GM10266 (cell line): Measurements from ENCODE around the gene BBS1.

ENCODE experiments used
- DNase-seq: peaks from one replicate; pipeline ENCODE4 v3.0.0; 2012; ENCODE audit errors: extremely low spot score
- TF ChIP-seq, protein P1 (sequence below): IDR thresholded peaks from 2 replicates; pipeline ENCODE4 v1.5.1; 2012; ENCODE audit warnings: mild to moderate bottlenecking, low read depth; ENCODE audit not compliant: control insufficient read depth, insufficient read depth; ENCODE audit errors: missing control alignments

The BBS1 gene

DNA sequence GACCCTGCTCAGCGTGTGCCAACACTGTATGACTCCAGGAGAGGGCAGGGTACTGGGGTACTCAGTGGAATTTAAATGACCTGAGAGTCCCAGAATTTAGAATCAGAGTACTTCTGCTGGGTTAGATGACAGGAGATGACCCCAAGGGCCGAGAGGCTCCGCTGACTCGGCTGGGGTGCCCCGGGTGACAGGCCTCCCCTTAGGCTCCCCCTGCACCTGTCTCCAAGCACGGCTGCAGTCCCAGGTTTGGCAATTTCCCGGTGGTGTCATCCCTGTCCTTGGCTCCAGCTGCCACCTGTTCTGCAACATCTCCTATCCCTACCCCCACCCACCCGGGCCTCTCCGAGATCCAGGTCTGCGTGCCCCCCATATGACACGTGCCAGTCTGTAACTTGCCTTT, 37.6 kb downstream of the BBS1 start:
- DNase-seq = no peak
- TF ChIP-seq, protein P1, sequence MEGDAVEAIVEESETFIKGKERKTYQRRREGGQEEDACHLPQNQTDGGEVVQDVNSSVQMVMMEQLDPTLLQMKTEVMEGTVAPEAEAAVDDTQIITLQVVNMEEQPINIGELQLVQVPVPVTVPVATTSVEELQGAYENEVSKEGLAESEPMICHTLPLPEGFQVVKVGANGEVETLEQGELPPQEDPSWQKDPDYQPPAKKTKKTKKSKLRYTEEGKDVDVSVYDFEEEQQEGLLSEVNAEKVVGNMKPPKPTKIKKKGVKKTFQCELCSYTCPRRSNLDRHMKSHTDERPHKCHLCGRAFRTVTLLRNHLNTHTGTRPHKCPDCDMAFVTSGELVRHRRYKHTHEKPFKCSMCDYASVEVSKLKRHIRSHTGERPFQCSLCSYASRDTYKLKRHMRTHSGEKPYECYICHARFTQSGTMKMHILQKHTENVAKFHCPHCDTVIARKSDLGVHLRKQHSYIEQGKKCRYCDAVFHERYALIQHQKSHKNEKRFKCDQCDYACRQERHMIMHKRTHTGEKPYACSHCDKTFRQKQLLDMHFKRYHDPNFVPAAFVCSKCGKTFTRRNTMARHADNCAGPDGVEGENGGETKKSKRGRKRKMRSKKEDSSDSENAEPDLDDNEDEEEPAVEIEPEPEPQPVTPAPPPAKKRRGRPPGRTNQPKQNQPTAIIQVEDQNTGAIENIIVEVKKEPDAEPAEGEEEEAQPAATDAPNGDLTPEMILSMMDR = no peak

DNA sequence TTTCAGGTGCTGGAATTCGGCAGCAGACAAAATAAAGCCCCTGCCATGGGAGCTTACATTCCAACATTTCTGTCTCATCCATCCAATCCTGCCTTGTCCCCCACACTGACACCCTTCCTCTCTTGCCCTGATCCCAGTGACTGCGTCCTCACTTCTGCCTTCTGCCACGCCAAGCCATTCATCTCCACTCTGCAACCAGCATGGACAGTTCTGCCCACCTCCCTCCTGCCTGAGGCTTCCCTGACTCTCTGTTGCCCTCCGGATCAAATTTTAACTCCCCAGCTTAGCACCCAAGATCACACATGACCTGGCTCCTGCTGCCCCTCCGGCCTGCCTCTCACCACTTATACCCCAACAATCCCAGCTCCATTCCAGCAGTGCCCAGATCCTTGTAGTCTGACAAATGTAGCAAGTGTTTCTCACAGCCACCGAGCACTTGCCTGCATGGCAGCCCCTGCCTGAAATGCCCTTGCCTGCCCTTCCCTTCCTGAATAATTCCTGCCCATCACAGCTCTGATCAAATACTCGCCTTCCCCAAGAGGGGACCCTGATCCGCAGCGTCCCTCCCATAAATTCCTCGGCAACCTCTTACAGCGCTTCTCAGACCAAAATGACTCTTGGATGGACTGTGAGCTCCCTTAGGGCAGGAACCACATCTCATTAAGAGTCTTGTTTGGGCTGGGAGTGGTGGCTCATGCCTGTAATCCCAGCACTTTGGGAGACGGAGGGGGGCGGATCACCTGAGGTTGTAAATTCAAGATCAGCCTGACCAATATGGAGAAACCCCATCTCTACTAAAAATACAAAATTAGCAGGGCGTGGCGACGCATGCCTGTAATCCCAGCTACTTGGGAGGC, 38.6 kb downstream of the BBS1 start:
- TF ChIP-seq, protein P1 = no peak
- no peak for DNase-seq

DNA sequence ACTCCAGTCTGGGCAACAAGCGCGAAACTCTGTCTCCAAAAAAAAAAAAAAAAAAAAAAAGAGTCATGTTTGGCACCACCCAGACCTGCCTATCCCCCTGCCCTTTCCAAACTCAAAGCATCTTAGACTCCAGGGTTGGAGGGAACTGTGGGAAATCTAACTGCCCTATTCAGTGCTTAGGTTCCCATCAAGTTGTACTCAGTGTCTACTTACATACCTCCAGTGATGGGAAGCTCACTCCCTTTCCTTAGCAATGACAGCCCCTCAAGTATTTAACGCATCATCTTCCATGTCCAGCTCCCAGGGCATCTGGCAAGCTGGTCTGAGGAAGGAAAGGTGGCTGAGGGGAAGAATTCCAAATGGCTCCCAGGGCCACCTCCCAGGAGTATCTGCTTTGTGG, 39.3 kb downstream of the BBS1 start:
- DNase-seq = no peak
- TF ChIP-seq, protein P1 = no peak

DNA sequence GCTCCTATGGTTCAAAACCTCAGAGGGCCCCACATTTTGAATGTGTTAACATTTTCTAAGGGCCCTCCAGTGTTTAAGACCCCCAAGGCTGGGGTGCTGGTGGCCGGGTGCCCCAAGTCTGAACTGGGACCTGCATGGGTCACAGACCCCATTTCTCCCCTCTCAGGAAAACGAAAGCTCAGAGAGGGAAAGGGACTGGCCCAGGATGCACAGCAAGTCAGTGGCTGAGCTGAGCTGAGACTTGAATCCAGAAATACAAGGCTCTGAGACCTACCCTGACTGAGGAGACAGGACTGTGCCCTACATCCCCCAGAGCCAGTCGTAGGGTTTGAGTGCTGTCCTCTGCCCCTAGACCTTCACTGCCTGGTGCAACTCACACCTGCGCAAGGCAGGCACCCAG, 40.5 kb downstream of the BBS1 start:
- DNase-seq = no peak
- TF ChIP-seq, protein P1 = no peak

DNA sequence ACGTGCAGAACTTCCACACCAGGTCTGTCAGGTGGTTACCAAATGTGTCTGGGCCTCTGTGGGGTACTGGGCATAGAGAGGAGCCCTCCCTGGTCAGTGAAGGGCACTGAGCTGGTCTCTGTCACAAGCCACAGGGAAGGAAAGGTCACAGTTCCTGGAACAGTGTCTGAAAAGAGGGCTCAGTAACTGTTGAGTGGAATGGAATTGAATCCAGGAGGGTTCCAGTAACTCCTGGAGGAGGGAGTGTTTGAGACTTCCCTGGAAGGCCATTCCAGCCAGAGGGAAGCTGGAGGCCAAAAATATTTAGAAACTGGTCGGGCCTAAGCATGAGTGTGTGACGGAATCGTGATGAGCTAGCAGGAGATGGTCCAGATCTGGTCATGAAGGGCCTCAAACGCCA, 44.2 kb downstream of the BBS1 start:
- TF ChIP-seq, protein P1 = no peak
- no peak for DNase-seq

DNA sequence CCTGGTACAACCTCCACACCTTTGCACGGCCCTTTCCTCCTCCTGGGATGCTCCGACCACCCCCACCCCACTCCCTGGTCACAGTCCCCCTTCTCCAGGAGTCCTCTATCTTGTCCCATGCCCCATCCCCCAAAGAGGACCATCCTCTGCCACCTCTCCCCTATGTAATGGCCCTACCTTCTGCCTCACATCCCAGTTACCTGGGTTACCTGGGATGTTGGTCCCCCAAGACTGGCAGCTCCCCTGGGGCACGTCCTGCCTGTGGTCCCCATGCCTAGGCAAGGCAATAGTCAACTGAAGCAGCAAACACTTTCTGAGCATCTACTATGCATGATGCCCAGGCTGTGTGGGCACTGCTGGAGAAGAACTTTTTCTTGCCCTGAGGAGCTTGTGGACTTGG, 45.0 kb downstream of the BBS1 start:
- no peak for DNase-seq
- TF ChIP-seq, protein P1 = no peak

DNA sequence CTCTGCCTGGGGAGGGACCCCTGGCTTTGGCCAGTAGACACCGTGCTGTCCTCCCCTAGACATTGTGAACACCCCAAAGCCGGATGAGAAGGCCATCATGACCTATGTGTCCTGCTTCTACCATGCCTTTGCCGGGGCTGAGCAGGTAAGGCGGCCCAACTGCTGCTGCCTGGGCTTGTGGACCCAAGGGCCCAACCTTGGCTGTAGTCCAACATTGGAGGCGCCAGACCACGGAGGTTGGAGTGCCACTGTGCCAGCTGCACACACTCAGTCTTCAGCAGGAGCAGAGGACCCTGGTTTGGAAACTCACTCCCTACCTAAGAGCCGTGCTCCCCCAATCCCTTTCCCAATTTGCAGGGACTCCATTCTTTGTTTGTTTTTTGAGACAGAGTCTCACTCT, 45.7 kb downstream of the BBS1 start:
- TF ChIP-seq, protein P1 = no peak
- no peak for DNase-seq
